SH-SY5Y (cell line): ENCODE data around the gene GRB7.

Experiments used
- GATA2 ChIP-seq: IDR thresholded peaks from 2 replicates; pipeline ENCODE4 v1.6.1; 2011; ENCODE audit warnings: mild to moderate bottlenecking, low read depth, low read length
- GATA3 ChIP-seq: IDR thresholded peaks from 2 replicates; pipeline ENCODE4 v1.6.1; 2011; ENCODE audit warnings: low read depth, mild to moderate bottlenecking, low read length, moderate library complexity

Gene GRB7

DNA sequence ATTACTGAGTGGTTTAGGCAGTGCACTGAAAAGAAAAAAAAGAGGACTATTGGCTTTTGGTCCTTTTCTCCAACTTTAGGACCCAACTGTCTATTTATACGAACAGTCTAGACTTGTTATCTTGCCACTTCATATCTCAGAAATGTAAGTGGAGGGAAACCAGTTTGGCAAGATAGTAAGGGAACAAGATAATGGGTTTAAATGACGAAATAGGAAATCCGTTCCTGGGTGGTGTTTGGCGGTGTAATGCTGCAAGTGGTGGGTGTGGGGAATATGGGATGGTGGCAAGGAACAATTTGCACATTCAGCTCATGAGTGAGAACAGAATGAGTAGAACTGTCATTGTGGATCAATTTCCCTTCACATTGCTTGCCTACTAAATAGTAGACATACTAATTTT, 44.7 kb downstream of the GRB7 start:
- TF ChIP-seq GATA2: no peak
- no peak for TF ChIP-seq GATA3

DNA sequence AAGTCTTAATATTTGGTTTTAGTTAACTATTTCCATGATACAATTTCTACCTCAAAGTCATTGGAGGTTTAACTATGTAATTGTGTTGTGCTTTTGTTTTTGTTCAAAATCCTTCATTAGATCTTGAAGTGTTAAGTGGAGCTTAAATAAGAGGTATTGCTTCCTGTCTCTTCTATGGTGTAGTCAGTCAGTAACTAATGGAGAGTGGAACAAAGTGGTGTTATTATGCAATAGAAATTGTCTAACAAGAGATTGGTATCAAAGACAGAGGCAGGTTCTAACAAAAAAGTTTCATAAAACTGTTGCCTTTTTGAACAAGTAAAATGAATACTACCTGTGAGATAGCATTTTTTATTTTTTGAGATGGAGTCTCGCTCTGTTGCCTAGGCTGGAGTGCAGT, 45.2 kb downstream of the GRB7 start:
- TF ChIP-seq GATA2 (no peak), GATA3 (no peak)

DNA sequence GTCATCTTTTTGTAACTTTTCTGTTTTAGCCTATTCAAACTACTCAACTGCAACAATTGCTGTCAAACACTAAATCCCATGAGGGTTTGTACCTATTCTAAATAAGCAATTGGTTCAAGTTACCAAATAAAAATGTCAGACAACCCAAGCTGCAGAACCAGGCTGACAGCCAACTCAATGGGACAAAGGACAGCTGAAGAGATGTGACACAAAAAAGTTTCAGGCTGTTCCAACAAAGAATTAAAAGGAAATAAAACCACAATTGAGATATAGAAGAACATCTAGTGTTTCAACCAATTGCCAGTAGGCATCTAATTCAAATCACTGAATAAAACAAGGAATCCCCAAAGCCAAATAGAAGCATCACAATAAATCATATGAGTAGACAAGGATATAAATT, 49.3 kb downstream of the GRB7 start:
- TF ChIP-seq GATA2 (no peak), GATA3 (no peak)

DNA sequence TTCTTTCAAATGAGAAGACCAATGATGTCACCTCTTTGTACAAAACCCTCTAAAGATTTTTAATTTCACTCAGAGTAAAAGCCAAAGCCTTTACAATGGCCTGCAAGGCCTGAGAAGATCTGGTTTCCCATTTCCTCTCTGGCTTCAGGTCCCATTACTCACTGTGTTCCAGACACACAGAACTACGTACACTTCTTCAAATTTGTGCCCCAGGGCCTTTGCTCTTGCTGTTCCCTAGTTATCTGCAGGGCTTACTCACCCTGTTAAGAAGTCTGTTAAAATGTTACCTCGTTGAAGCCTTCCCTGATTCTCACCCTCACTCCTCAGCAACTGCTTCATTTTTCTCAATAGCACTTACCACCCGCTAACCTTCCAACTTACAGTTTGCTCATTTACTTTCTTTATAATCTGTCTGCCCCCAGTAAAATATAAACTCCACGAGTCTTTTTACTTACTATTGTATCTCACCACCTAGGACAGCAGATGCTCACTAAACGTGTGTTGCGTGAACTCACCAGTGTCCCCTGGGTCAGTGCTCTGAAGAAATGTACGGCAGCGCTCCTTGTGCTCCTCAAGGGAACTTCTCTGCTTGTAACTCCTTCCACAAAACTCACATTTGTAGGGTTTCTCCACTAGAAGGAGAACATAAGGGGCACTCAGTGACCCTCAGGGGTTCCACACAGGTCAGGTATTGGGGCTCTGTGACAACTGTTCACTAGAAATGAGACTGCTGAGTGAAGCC, 50.2 kb downstream of the GRB7 start:
- TF ChIP-seq GATA2: no peak
- TF ChIP-seq GATA3: no peak

GRCh38 chr17:39791111-39791992, 53.6 kb downstream of the GRB7 start:
- TF ChIP-seq GATA3: no peak
- TF ChIP-seq GATA2: no peak

- TF ChIP-seq GATA2 (no peak), GATA3 (no peak)
Measured at GRCh38 chr17:39792526-39793221, 54.9 kb downstream of the GRB7 start.

DNA sequence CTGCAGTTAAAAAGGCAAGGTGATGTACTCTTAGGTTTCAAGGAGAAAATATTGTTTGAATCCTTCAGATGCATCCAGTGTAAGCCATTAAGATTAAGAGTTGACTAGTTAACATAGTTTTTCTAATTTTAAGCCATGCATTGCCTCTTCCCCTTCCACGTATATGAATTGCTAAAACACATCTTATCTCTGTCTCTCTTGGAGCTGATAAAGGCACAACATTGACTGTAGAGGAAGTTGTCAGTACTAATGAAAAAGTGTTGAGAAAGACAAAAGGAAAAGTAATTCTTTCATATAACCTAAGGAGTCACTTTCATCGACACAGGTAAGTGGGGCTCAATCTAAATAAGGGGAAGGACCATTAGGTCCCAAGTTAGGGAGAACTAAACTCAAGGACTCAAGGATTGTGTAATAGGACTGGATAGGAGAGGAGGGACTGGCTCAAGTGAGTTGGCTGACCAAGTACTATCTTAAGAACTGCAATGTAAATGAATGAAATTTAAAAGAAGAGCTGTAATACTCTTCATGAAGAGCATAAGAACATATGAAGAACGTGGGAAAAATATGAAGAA, 55.6 kb downstream of the GRB7 start:
- TF ChIP-seq GATA2 (no peak), GATA3 (no peak)

- TF ChIP-seq GATA3 (no peak), GATA2 (no peak)
Measured at GRCh38 chr17:39794249-39794970, 56.7 kb downstream of the GRB7 start.
